Skin of body (tissue), 2 donors: Measurements from ENCODE around the gene NFS1. TPM values are rescaled to one million over a fixed set of nuclear protein-coding genes. Genes with fewer than 3 reads are reported as not detected.
"Not testable (repeated sequence)": the region's sequence is repeated elsewhere in the genome, so short reads cannot be mapped to it uniquely, and the experiment has no call there.

Source experiments
- DNase-seq: peaks from one replicate; lab custom pipeline; 2025; lab: John Stamatoyannopoulos, UW
- total RNA-seq: library from RNA; depleted of rRNA; stranded (reverse); fragments of >200 nt; gene quantifications from one replicate; pipeline ENCODE4 v1.2.3, GENCODE V29; 2014

Gene NFS1
- total RNA-seq, 1 donor from 2014 or later, result 18.9 TPM

DNA sequence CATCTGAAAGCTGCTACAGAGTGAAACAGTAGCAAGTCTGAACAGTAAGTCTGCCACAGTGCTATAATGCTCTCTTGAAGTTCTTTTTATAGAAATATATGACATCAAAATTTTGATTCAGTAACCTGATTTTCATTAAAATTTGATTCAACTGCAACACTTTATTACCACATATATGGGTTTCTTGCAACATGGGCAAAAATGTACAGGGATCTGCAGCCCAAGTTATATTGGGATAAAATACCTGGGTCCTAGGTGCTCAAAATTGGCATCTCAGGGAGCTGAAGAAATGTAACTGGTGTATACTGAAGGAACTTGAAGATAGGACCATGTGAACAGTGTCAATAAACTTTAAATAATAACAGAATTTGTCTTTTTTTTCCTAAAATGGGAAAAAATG, 10.9 kb upstream of the NFS1 start:
- DNase-seq, result no peak

DNA sequence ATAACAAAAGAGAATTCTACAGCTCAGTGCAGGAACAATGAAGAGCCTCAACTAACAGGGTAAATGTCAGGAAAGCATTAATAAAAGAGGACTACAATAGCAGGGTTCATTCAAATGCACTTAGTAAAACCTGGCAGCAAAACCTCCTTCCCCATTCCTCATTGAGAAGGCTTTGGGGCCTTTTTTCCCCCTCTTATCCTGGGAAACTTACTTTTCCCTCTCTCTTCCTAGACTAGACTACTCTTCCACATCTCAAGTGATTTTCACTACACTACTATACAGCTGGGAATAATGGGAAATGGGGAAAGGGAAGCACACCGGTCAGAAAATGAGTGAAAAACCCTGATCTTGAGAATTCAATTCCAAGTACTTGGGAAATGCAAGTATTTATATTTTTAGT, 10.1 kb upstream of the NFS1 start:
- DNase-seq, result no peak

DNA sequence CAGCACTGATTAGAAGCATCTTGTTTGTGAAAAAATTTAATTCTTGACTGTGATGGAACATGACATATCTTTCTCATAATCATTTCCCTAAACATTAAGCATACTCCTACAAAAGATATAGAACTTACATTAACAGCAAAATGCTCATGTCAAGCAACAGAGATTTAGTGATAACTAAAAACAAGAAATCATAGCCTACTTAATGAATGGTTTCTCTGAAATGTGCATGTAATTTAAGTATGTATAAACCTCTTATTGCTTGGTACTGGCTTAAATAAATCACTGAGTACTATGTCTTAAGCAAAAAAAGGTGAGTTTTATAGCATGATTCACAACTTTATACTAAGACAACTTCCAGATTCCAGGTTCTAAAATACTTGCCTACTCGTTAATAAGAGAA, 9.3 kb upstream of the NFS1 start:
- DNase-seq, result no peak

DNA sequence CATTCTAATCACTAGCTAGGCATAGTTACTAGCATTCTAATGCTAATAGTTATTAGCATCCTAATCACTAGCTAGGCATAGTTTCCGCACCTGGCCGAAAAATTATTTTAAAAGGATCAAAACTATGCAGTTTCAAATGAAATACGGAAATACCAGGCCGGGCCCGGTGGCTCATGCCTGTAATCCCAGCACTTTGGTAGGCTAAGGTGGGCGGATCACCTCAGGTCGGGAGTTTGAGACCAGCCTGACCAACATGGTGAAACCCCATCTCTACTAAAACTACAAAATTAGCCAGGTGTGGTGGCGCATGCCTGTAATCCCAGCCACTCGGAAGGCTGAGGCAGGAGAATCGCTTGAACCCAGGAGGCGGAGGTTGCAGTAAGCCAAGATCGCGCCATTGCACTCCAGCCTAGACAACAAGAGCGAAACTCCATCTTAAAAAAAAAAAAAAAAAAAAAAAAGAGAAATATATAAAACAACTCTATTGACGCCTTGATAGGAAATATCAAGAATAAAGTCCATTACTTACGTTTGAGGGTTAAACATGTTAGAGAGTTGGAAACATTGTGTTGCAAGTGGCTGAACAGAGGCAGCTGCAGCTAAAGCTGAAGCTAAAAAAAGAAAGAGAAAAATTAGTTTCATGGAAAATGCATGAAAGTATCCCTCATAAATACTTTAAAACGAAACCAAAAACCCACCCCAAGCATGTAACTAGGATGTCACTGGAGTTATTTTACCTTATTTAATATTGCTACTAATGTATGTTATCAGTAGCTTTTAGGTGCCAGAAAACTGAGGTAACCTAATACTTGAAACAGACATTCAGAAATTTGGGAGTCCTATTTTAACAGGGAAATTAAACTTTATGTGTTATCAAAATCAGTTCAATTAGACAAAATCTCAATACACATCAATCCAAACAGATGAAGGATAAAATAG, 7.7 kb upstream of the NFS1 start:
- not testable (repeated sequence) for DNase-seq

DNA sequence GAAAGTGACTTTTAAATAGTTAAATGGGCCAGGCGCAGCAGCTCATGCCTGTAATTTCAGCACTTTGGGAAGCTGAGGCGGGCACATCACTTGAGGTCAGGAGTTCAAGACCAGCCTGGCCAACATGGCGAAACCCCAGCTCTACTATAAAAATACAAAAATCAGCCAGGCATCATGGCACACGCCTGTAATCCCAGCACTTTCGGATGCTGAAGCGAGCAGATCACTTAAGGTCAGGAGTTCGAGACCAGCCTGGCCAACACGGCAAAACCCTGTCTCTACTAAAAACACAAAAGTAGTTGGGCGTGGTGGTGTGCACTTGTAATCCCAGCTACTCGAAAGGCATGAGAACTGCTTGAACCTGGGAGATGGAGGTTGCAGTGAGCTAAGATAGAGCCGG, 6.7 kb upstream of the NFS1 start:
- DNase-seq, result not testable (repeated sequence)

DNA sequence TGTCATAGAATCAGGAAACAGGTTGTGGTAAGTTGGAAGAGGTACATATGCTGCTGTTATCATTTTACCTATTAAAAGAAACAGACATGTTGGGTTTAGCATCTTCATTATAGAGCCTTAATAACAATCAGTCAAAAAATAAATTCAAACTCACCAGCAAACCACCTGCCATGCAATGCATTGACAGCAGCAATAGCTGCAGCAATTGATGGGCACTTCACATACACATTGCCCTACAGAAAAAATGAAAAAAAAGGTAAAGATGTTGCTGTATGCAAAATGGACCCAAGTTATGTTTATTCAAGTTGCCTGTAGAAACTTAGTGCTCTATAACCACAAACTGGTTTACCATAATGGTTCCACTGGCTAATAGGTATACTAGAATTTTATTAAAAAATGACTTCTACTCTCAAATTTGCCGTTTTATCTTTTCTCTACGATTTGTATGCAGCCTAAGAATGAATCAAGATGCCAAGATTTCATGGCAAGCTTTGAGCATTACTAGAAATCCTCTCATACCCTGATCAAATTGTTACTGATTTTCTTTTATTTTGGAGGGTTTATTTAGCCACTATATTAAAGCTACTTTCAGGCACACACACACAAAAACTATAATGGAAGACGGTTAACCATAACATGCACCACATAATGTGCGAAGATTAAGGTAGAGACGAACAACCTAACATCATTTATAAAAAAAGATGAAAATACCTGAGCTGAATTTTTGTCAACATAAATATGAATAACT, 5.5 kb upstream of the NFS1 start:
- no peak for DNase-seq

DNA sequence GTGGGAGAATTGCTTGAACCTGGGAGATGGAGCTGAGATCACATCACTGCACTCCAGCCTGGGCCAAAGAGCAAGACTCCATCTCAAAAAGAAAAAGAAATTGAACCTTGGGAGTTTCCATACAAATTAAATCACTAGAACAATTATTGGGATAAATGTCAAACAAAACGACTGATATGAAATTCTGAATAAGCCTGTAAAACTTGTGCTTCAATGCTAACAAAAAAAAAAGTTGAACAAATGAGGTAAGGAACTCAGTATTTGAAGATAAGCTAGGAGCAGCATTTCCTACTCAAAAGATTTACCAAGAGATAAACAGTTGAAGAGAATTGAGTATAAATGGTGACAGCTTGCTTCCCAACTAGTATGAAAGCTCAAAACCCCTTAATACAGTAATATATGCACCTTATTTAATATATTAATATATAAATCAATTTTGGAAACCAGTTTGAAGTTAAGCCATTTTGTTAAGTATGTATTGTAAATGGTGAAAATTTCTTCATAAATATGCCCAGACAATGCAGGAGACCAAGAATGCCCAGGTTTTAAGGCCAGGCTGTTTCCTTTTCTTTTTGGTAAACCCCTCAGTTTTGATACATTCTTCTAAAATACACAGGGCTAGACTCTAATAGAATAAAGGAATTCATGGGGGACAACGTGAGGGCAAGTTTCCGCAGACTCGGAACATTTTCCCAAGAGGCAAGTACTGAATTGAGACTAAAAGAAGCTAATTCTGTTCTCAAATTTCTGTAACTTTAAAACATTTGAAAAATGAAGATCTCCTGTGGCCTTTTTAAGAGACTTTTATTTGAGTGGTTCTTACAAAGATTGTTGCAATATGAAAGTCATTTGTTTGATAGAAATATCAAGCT, 3.9 kb upstream of the NFS1 start:
- no peak for DNase-seq

DNA sequence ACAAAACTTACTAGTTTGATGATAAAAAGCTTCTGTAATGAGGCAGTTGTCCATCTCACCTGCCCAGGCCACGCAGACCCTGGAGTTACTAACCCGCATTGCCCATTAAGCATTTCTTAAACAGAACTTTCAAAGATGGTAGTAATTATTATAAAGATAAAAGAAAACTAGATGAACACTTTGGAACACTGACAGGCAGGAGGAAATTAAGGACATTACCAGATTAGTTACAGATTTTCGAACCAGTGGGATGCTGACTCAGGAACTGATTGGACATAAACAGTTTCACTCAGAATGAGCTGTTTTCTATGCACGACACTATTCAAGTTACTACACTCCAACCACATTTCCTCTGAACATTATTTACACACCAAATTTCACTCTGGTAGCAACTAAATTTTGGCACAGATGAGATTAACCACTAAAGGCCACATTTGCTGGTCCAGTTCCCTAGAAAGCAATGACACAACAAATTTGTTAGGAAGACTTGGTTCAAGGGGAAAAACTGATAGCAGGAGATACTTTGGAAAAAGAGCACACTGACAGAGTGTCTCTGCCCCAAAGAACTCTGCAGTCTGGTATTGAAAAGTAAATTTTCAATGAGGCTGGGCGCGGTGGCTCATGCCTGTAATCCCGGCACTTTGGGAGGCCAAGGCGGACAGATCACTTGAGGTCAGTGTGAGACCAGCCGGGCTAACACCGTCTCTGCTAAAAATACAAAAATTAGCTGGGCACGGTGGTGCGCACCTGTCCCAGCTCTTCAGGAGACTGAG, 3.1 kb upstream of the NFS1 start:
- DNase-seq, result peak; percentile 37

DNA sequence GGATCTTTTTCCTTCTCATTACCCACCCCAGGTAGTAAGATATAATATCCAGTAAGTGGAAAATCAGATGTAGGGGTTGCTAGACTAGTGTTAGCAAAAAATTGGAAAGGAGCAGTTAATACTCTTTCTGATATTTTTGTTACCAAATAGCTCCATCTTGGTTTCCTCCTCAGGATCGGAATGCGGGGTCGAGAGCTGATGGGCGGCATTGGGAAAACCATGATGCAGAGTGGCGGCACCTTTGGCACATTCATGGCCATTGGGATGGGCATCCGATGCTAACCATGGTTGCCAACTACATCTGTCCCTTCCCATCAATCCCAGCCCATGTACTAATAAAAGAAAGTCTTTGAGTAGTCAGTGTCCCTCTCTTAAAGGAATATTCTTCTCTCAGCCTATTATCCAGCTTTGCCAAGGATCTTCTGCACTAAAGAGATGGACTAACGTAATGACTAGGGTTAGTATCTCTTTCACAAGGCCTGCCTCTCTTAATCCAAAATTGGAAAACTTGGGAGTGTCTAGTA, 1.5 kb upstream of the NFS1 start:
- no peak for DNase-seq

DNA sequence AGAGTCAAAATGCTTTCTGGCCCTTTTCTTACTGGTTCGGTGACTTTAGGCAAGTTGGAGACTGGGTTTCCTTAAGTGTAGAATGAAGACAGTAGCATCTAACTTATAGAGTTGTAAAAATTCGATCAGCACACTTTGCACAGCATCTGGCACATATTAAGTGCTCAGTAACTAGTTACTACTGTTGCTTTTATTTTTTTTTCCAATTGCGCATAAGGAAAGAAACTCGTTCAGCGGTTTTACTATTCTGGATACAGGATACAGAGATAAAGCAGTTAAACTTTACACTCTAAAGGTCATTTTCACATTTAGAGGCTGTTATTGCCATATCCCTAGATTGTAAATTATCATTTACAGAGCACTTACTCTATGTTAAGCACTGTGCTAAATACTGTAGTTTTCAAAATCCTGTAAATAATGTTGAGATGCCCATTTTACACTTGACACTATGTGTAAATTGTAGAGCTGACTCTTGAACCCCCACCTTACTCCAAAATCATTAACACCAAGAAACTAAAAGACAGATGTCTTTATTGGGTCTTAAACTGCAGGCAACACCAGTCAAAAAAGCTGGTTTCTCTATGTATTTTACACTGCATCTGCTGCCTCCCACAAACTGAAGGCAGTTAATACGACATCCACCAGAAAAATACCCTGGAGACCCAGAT, 939 bp upstream of the NFS1 start:
- DNase-seq, result no peak

DNA sequence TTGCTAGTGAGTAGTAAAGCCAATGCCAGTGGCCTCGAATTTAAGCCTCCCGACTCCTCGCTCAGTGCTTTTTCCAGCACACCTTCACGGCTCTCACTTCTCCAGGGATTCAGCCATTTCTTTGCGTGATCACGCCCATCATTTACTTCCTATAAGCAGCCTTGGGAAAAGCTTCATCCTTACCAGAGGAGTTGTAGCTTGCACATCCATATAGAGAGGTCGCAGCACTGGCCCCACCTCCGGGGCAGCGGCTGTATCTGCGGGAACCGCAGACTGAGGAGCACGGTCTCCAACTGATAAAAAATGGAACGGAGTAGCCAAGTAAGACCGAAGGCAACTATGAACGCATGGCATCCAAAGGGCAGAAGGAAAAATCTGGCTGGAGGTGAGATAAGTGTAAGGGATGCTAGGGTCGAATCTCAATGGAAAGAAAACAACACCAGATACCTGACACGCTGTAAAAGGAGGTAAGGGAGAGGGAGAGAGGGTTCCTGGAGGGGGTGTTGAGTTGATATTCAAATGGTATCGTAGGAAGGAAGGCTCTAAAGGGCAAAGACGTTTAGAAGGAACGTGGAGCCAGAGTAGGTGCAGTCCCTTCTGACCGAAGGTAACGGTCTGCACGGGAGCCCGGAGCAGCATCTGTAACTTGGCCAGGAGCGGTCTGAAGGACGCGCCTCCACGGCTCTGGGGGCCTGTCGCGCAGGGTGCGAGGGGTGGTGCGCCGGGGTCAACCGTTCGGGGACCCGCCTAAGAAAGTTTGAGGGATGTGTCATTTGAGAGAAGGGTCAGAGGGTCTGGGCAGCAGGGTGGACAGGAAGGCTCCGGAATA, 640 bp downstream of the NFS1 start:
- DNase-seq, result no peak

DNA sequence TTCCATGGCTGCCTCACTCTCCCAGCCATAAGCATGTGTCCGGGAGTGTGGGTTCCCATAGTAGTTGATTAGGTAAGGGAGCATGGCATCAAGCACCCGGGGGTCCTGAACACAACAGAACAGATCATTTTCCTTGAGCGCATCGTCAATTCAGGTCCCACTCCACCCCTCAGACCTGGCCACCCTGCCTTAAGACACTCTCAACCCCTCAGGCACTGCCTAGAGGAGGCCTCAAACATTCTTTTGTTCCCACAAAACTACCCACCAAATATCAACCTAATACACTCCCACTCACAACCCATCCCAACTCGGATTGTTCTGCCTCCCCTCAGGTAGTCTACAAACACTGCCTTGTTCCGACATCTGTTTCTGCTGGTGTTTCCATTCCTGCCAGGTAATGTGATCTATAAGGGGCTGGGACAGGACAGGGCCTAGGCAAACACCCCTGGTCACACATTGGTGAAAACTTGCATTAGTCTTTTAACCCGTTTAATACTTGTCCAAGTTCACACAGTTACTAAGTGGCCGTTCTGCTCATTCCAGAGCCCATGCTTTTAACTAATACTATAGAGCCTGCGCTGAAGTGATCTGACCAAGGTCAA, 1.4 kb downstream of the NFS1 start:
- DNase-seq, result no peak

DNA sequence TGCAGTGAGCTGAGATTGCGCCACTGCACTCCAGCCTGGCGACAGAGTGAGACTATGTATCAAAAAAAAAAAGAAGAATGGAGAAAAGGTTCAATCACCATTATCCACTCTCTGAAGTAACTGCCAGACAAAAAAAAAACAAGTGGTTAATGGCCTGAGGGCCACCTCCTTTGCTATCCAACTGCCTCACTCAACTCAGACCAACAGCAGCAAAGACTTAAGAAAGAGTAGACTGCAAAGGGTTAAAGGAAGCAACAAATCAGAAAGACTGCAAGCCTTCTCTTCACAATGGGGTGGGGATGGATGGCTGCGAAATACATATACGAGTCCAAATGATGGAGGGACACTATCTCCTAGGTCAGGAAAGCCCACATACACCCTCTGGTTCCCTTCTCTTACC, 3.2 kb downstream of the NFS1 start:
- DNase-seq, result no peak

DNA sequence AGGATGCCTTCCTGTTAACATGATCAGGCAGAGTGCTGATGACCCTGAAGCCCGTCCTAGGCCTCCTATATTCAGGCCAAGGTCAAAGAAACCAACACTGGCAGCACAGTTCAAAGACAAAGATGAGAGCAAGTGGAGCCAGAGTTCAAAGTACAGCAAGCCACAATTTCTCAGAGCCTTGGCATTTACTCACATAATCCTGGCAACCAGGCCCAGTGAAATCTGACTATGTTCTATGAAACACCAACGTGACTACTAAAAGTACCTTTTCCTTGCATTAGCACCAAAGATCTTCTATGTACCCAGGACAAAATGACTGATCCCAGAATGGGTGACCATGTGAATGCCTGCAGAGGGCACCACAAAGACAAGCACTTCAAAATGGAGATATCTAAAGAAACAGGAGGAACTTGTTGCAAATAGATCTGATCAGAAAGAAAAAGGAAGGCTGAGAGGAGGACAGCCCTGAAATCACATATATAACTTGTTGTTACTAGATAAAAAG, 3.9 kb downstream of the NFS1 start:
- no peak for DNase-seq

DNA sequence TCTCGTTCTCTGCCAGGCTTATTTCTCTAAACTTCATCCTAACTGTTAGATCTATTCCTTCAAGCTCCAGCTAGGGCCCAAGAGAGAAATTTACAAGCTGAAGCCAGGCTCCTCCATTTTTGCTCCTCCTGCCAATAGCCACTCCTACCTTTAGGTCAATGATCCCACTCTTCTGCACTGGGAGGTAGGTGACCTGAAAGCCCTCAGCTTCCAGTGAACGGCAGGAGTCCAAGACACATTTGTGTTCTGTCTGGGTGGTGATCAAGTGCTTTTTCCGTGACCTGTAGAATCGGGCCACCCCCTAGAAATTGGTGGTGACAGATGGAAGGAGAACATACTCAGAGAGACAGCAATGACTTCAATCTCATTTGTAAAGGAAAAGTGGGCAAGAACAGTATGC, 8.9 kb downstream of the NFS1 start:
- DNase-seq, result no peak

DNA sequence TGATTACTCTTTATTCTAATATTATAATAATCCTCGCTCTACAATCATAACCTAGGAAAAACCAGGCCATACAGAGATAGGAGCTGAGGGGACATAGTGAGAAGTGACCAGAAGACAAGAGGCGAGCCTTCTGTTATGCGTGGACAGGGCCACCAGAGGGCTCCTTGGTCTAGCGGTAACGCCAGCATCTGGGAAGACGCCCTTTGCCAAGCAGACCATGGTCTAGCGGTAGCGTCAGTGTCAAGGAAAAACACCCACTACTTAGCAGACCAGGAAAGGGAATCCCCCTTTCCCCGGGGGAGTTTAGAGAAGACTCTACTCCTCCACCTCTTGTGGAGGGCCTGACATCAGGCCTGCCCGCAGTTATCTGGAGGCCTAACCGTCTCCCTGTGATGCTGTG, 12.3 kb downstream of the NFS1 start:
- not testable (repeated sequence) for DNase-seq

DNA sequence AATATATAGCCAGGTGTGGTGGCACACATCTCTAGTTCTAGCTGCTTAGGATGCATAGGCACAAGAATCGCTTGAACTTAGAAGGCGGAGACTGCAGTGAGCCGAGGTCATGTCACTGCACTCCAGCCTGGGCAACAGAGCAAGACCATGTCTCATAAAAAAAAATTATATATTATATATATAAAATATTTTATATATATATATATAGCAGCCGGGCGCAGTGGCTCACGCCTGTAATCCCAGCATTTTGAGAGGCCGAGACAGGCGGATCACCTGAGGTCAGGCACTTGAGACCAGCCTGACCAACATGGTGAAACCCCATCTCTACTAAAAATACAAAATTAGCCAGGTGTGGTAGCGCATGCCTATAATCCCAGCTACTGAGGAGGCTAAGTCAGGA, 13.8 kb downstream of the NFS1 start:
- DNase-seq, result not testable (repeated sequence)

DNA sequence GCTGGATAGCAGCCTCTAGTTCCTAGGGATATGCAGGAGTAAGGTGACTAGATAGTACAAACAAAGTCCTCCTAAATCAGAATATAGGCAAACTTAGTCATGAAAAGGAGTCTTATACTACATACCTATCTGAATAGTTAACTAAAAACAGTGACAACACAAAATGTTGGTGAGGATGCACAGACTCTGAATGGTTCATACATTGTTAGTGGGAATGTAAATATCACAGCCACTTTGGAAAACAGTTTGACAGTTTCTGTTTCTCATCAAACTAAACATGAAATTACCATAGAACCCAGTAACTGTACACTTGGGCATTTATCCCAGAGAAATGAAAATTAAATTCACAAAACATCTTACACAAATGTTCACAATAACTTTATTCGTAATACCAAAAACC, 17.2 kb downstream of the NFS1 start:
- no peak for DNase-seq
